Head of caudate nucleus (tissue), 42 donors: Measurements from ENCODE around the gene GPX2.

ENCODE experiments used
- DNase-seq, 42 donors: peaks; one replicate each; pipeline versions ENCODE4 v3.0.0 to v3.0.0-alpha.2; 2020 to 2021; ENCODE audit warnings: mixed read lengths in 7 of 42
- intact Hi-C: fragments of 100-400 bp; cut with DNase I; formaldehyde crosslinking; loops from one replicate; pipeline ENCODE4 v1.15.0; 2022

GPX2 gene

GRCh38 chr14:64942531-64943111 lies at the start of gene GPX2:
Gene GPX2, minus strand, starts transcription at chr14:64942745. Its CDS starts 19 bp downstream, at chr14:64942726.
- peak in 2 of 42 donors; percentile 14 to 19 for DNase-seq
- intact Hi-C loops: no loop called here

- intact Hi-C loops: no loop called here
- DNase-seq: no peak
These were observed 48.4 kb upstream of the GPX2 start for GRCh38 chr14:64990939-64991338.

GRCh38 chr14:64990296-64990695 lies 47.8 kb upstream of the GPX2 start:
- intact Hi-C loops: no loop called here
- DNase-seq: no peak

GRCh38 chr14:64987438-64987767 lies 44.9 kb upstream of the GPX2 start:
- peak in 1 of 42 donors; percentile 35 for DNase-seq
- intact Hi-C loops: loop anchor here (5.0 to 10.0 kb wide), 2 partner anchors 35 to 117 kb away; partner anchors contain the start of gene MAX

- intact Hi-C loops: loop anchor here (5.0 to 10.0 kb wide), 2 partner anchors 35 to 118 kb away; partner anchors contain the start of gene MAX
- peak; percentile 91 to 99 (median 96) for DNase-seq
These were observed 44.3 kb upstream of the GPX2 start, which contains the start of gene FNTB for GRCh38 chr14:64986648-64987437. Gene FNTB, plus strand, starts transcription at chr14:64986895. Its CDS starts 59 bp downstream, at chr14:64986954.

GRCh38 chr14:64983439-64984310 lies 41.1 kb upstream of the GPX2 start:
- intact Hi-C loops: loop anchor here (10.0 kb wide), 1 partner anchor 121 kb away; the partner anchor contains the start of gene MAX
- peak in 20 of 42 donors; percentile 29 to 73 (median 50) for DNase-seq

GRCh38 chr14:64979336-64980074 lies 37.0 kb upstream of the GPX2 start:
- intact Hi-C loops: loop anchor here (10.0 kb wide), 1 partner anchor 125 kb away; the partner anchor contains the start of gene MAX
- DNase-seq: no peak

DNA sequence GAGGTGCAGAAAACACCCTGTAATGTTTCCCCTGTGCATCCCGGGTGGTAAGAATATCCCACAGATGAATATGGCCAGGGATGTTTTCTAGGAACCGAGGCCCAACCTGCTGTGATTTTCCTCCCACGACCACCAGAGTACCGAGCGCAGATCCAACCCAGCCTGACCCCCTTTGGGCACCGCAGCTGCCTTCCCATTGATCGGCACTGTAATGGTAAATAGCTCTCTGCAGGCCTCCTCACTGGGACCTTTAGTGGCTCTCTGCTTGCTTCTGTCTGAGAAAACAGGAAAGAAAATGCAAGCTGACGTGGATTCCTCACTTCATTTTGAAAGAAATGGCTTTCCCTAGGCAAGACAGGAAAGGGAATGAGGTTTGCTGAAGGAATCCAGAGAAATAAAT lies 32.0 kb upstream of the GPX2 start:
- intact Hi-C loops: no loop called here

DNA sequence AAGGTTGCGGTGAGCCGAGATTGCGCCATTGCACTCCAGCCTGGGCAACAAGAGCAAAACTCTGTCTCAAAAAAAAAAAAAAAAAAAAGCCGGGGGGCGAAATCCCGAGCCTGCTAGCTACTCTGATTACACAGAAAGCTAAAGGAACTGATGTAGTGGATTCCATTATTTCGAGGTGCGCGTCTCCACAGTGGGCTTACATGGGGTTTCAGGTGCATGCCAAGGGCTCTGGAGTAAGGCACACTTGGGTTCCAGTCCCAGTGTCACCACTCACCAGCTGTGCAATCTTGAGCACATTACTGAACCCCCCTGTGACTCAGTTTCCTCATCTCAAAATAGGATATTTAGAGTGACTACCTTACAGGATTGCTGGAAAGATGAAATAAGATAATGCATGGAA lies 31.3 kb upstream of the GPX2 start:
- intact Hi-C loops: no loop called here

More for the DNA sequence above, 32.0 kb upstream of the GPX2 start:
- no peak for DNase-seq

GRCh38 chr14:64973026-64973442 lies 30.5 kb upstream of the GPX2 start:
- no peak for DNase-seq
- intact Hi-C loops: no loop called here

More for the DNA sequence above, 31.3 kb upstream of the GPX2 start:
- no peak for DNase-seq

DNA sequence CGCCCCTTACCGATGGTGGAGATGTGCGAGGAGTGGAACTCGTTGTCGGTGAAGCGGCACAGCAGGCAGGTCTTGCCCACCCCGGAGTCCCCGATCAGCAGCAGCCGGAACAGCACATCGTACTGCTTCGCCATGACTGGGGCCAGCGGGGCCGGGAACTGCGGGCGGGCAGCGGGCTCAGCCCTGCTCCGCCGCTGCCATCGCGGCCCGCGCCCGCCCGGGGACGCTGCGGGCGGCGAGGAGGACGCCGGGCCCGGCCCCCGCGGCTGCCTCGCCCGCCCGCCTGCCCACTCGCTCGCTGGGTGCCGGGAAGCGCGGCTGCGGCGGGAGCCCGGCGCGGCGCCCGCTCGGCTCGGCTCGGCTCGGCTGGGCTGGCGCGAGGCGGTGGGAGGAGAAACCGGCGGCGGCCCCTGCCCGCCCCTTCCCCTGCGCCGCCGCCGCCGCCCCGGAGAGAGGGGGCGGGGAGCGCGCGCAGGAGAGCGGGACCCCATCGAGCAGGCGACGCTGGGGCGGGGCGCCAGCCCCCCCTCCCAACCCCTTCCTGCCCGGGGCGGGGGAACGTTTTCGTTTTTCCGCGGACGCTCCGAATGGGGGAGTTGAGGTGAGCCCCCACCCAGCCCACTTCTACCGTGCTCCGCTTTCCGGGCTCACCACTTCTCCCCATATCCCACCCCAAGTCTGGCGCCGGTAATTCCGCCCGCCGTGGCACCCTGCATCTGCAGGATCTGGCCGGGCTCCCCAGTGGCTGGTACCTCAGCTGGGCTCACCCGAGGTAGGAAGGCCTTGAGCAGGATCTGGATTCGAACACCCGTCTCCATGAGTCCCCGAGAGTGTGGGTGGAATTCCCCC lies 29.6 kb upstream of the GPX2 start, which contains the start of gene RAB15:
TSS of gene RAB15 (minus strand) at position 394 of the 849 bp plus-strand sequence. CDS start at position 134, 260 bp downstream.
- DNase-seq: peak in 19 of 42 donors; percentile 25 to 68 (median 47)
- intact Hi-C loops: no loop called here

GRCh38 chr14:64971491-64971942 lies 29.0 kb upstream of the GPX2 start:
- intact Hi-C loops: no loop called here
- no peak for DNase-seq

- no peak for DNase-seq
- intact Hi-C loops: no loop called here
These were observed 28.4 kb upstream of the GPX2 start for GRCh38 chr14:64970776-64971477.

DNA sequence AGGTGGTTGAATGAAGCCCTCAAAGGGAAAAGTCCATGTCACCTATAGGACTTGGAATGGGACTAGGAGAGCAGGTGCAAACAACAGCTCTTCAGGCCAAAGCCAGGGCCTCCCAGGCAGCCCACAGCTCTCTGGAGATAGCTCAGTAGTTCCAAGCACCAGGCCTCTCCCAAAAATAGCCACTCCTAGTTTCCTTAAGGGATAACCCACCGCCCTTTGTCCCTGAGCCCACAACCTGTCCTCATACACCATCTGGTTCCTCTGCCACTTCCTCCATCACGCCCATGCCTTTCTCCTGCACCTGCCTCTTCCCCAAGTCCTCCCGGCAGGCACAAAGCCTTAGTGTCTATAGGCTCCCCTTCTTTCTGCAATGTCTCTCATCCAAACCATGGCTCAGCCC lies 27.5 kb upstream of the GPX2 start:
- no peak for DNase-seq
- intact Hi-C loops: no loop called here

GRCh38 chr14:64968651-64969050 lies 26.1 kb upstream of the GPX2 start:
- intact Hi-C loops: loop anchor here (10.0 kb wide), 1 partner anchor 54 kb away; the partner anchor contains the start of gene CHURC1
- peak in 1 of 42 donors; percentile 3 for DNase-seq

DNA sequence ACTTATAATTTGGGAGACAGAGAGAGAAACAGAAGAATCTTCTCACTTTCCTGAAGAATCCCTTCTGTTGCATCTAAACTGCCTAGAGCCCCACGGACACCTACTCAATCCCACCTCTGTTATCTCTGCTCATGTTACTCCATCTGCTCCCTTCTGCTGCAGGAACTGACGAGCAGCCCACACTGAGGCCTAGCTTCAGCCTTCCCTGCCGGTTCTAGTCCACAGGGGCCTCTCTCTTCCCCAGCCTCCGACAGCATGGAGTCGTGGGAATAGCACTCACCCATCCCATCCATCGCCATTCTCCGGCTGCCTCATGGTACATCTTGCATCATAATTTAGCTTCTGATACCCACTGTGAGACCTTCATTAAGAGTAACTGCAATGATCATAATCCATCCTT lies 25.6 kb upstream of the GPX2 start:
- intact Hi-C loops: loop anchor here (10.0 kb wide), 1 partner anchor 53 kb away; the partner anchor contains the start of gene CHURC1
- peak in 4 of 42 donors; percentile 3 to 38 (median 23) for DNase-seq

DNA sequence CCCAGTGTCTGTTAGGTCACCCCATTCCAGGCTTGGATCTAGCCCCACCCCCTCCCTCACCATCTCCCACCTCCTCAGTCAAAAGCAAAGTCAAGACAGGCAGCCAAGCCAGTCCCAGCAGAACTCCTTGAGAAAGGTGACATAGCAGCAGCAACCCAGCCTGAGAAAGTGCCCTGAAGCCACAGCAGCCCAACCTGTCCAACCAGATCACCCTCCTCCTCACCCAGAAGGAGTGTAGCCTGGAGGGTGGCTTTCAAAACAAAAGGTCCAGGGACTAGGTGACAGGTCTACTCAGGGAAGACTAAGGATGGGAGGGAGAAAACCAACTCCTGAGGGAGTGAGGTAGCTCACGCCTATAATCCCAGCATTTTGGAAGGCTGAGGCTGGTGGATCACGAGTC lies 24.4 kb upstream of the GPX2 start:
- intact Hi-C loops: loop anchor here (10.0 kb wide), 1 partner anchor 52 kb away; the partner anchor contains the start of gene CHURC1
- no peak for DNase-seq
